GM12878 (cell line): ENCODE measurements around the gene NCBP3. TPM values are rescaled to one million over a fixed set of nuclear protein-coding genes. Genes with fewer than 3 reads are reported as not detected.

ENCODE experiments used
- ATAC-seq: fragments of 200-7000 bp; cut with Tn5 transposase; 3 replicates; pipeline ENCODE4 v1.9.1; 2020; ENCODE audit warnings: mild to moderate bottlenecking, moderate library complexity
- BruUV-seq: library from RNA; stranded (reverse); fragments of 400-500 nt; replicated peaks from 2 replicates; lab custom pipeline; 2021; lab: Mats Ljungman, UMichigan
- CTCF ChIA-PET: fragments of 300-600 bp; sonication (Branson Sonifier 250); formaldehyde crosslinking; extraction: SDS; loops from one replicate; lab custom pipeline; 2021; ENCODE audit warnings: inconsistent platforms; lab: Yijun Ruan, JAX
- POLR2A ChIA-PET: fragments of 350-600 bp; formaldehyde crosslinking; extraction: SDS; loops from one replicate; lab custom pipeline; 2021; ENCODE audit warnings: inconsistent platforms; lab: Charles Lee
- RAD21 ChIA-PET: fragments of 300-600 bp; sonication (Branson Sonifier 250); formaldehyde crosslinking; loops from one replicate; lab custom pipeline; 2023; ENCODE audit warnings: antibody characterized with exemption; ENCODE audit not compliant: unreplicated experiment; lab: Charles Lee
- SMC1A ChIA-PET: fragments of 300-600 bp; sonication (Branson Sonifier 250); formaldehyde crosslinking; loops from one replicate; lab custom pipeline; 2023; ENCODE audit not compliant: unreplicated experiment, uncharacterized antibody; lab: Charles Lee
- DNase-seq: peaks from one replicate; pipeline ENCODE4 v3.0.0-alpha.2; 2011; ENCODE audit warnings: low read depth, low spot score
- FAIRE-seq: peaks from 3 replicates; lab custom pipeline; 2011; peaks lifted over from hg19 to GRCh38; lab: Jason Lieb, UNC
- H2AFZ ChIP-seq: 2 replicates; pipeline ENCODE4 v1.6.0; 2011; ENCODE audit warnings: low read depth, low read length, control low read depth; ENCODE audit not compliant: control insufficient read depth
- H3K27ac ChIP-seq: 2 replicates; pipeline ENCODE4 v1.5.1; 2011; ENCODE audit warnings: control low read depth; ENCODE audit not compliant: control insufficient read depth, insufficient read depth
- H3K27me3 ChIP-seq, 2 experiments: replicated peaks in 1 of 2; 2 replicates each; pipeline versions ENCODE4 v1.6.0 to v1.6.1; 2011; ENCODE audit warnings: low read length in 1 of 2; ENCODE audit not compliant: control insufficient read depth in 2 of 2, insufficient read depth in 2 of 2
- H3K36me3 ChIP-seq, 2 experiments: 2 replicates each; pipeline ENCODE4 v1.5.1; 2011; ENCODE audit warnings: low read length in 1 of 2; ENCODE audit not compliant: control insufficient read depth in 2 of 2, insufficient read depth in 2 of 2
- H3K4me1 ChIP-seq: 2 replicates; pipeline ENCODE4 v1.6.1; 2011; ENCODE audit warnings: mild to moderate bottlenecking, low read length, moderate library complexity, mixed read lengths; ENCODE audit not compliant: control insufficient read depth, insufficient read depth
- H3K4me2 ChIP-seq: 2 replicates; pipeline ENCODE4 v1.6.0; 2011; ENCODE audit warnings: control low read depth; ENCODE audit not compliant: control insufficient read depth, insufficient read depth
- H3K4me3 ChIP-seq: fragments of 200-600 bp; sonication (generic); 2 replicates; pipeline ENCODE4 v1.5.1; 2016
- H3K79me2 ChIP-seq: 2 replicates; pipeline ENCODE4 v1.6.0; 2011; ENCODE audit warnings: low read length; ENCODE audit not compliant: control insufficient read depth, insufficient read depth
- H3K9ac ChIP-seq: 2 replicates; pipeline ENCODE4 v1.8.0; 2011; ENCODE audit warnings: low read length, control low read depth, mixed read lengths; ENCODE audit not compliant: control insufficient read depth, insufficient read depth
- H3K9me3 ChIP-seq: replicated peaks from 3 replicates; pipeline ENCODE4 v1.5.1; 2011; ENCODE audit warnings: mild to moderate bottlenecking, low read length; ENCODE audit not compliant: control insufficient read depth, insufficient read depth
- H4K20me1 ChIP-seq: 2 replicates; pipeline ENCODE4 v1.6.0; 2011; ENCODE audit not compliant: control insufficient read depth, insufficient read depth
- ASH2L ChIP-seq: fragments of 300-600, 200-600 bp; sonication (generic); IDR thresholded peaks from 2 replicates; pipeline ENCODE4 v1.6.1; 2017; ENCODE audit warnings: low read depth, mild to moderate bottlenecking, borderline replicate concordance
- CEBPZ ChIP-seq: fragments of 150-350 bp; IDR thresholded peaks from 2 replicates; pipeline ENCODE4 v1.6.1; 2016; ENCODE audit warnings: low read depth, low read length
- HCFC1 ChIP-seq: fragments of 150-350 bp; IDR thresholded peaks from 2 replicates; pipeline ENCODE4 v1.6.1; 2014; ENCODE audit warnings: low read length
- KAT2A ChIP-seq: conservative IDR thresholded peaks from 2 replicates; pipeline ENCODE4 v1.6.1; 2011; ENCODE audit warnings: low read depth, low read length; ENCODE audit not compliant: control insufficient read depth
- MLLT1 ChIP-seq: fragments of 450-650 bp; IDR thresholded peaks from 2 replicates; pipeline ENCODE4 v1.6.1; 2016; ENCODE audit warnings: mild to moderate bottlenecking
- RFX5 ChIP-seq: IDR thresholded peaks from 2 replicates; pipeline ENCODE4 v1.6.1; 2011; ENCODE audit warnings: low read depth, low read length, improper control_type of control experiment
- RUNX3 ChIP-seq: IDR thresholded peaks from 2 replicates; pipeline ENCODE4 v1.6.1; 2012; ENCODE audit warnings: low read length, inconsistent platforms
- SMARCA5 ChIP-seq: fragments of 450-650 bp; IDR thresholded peaks from 2 replicates; pipeline ENCODE4 v1.6.1; 2017; ENCODE audit warnings: mild to moderate bottlenecking
- STAT3 ChIP-seq: IDR thresholded peaks from 2 replicates; pipeline ENCODE4 v1.6.1; 2011; ENCODE audit warnings: low read depth, low read length, improper control_type of control experiment
- YBX1 ChIP-seq: fragments of 450-650 bp; IDR thresholded peaks from 2 replicates; pipeline ENCODE4 v1.6.1; 2016; ENCODE audit warnings: antibody characterized with exemption
- ZNF24 ChIP-seq: fragments of 450-650 bp; IDR thresholded peaks from 2 replicates; pipeline ENCODE4 v1.6.1; 2017; ENCODE audit warnings: antibody characterized with exemption, mild to moderate bottlenecking
- WGBS: methylation state at CpG from one replicate; pipeline ENCODE4 v1.1.6; 2016; ENCODE audit warnings: low lambda C conversion rate; ENCODE audit not compliant: insufficient replicate concordance, insufficient coverage; ENCODE audit errors: missing lambda C conversion rate; 5-methylcytosine and 5-hydroxymethylcytosine counted together
- in situ Hi-C: fragments of 300-500 bp; cut with MboI; formaldehyde crosslinking; loops from 9 replicates; pipeline ENCODE4 v1.14.3; 2018; ENCODE audit warnings: mixed read lengths
- intact Hi-C: fragments of 100-400 bp; cut with micrococcal nuclease; formaldehyde crosslinking; loops from one replicate; pipeline ENCODE4 v1.14.2; 2022; ENCODE audit not compliant: unreplicated experiment
- polyA plus RNA-seq, 11 experiments: library from polyadenylated mRNA; depleted of rRNA in 4 of 11; unstranded in 6 of 11; stranded (reverse) in 5 of 11; fragments of >200 nt; fragmentation: Nextera tagmentation in 4 of 11; fragmentation: Illumina TruSeq in 1 of 11; extraction: Ambion mirVana in 4 of 11; extraction: Trizol in 1 of 11; gene quantifications; 1 replicate in 1 of 11; 2 replicates in 10 of 11; pipeline versions ENCODE4 v1.2.1 to v1.2.3, GENCODE V29; 2011 to 2016; ENCODE audit warnings: inconsistent platforms in 2 of 11, missing spikeins in 2 of 11, low read depth in 1 of 11
- total RNA-seq, 4 experiments: library from RNA; depleted of rRNA in 3 of 4; stranded (reverse); fragments of >200 nt in 3 of 4; fragmentation: Illumina TruSeq in 1 of 4; extraction: Trizol in 1 of 4; gene quantifications; 2 replicates each; pipeline versions ENCODE4 v1.2.1 to v1.2.3, GENCODE V29; 2013 to 2021

The NCBP3 gene
- total and polyA plus RNA-seq, 10 of the 15 experiments (the other 5 are each of a cell fraction or from before 2014, with no cell fraction given) = 5.2 to 32.0 (median 23.2) TPM

- no peak for TF ChIP-seq MLLT1
- no peak for TF ChIP-seq STAT3
Observed at GRCh38 chr17:3799181-3799945, 46.7 kb downstream of the NCBP3 start (continued).

GRCh38 chr17:3798273-3799180, 47.5 kb downstream of the NCBP3 start:
- no peaks in the 10 kb centered on the region for H3K27me3 ChIP-seq
- H3K9me3 ChIP-seq = no peaks in the 10 kb centered on the region
- no peak overlapping the region for H2AFZ ChIP-seq
- no peak overlapping the region for H3K9ac ChIP-seq
- no TSS peak for BruUV-seq
- no peak overlapping the region; the same call in 1 of the 2 replicates for H3K27ac ChIP-seq
- FAIRE-seq = peak; percentile 7
- H3K4me2 ChIP-seq = peak overlapping the region; percentile 22; the same call in 1 of the 2 replicates
- no peaks in the 10 kb centered on the region for H4K20me1 ChIP-seq
- POLR2A ChIA-PET = no interaction called here
- RAD21 ChIA-PET = no interaction called here
- peak; percentile 17 for ATAC-seq
- DNase-seq = no peak
- CTCF ChIA-PET = interaction anchor here (0.7 to 1.3 kb wide), 2 partner anchors 63 to 66 kb away, joined by 3 read pairs; no protein-coding TSS in a partner anchor
- SMC1A ChIA-PET = no interaction called here
- H3K4me3 ChIP-seq = no peak overlapping the region
- in situ Hi-C loops = no loop called here
- H3K36me3 ChIP-seq = no peaks in the 10 kb centered on the region
- H3K79me2 ChIP-seq = no peaks in the 10 kb centered on the region
- 42% methylated on average over 14 of the region's 15 CpGs for WGBS
- intact Hi-C loops = loop anchor here (5.0 kb wide), 1 partner anchor 61 kb away; no protein-coding TSS in a partner anchor
- peaks cover 49% of the 10 kb centered on the region for H3K4me1 ChIP-seq
- no peak for TF ChIP-seq YBX1
- no peak for TF ChIP-seq HCFC1
- peak; percentile 56 for TF ChIP-seq RUNX3
- no peak for TF ChIP-seq RFX5
- no peak for TF ChIP-seq CEBPZ
- TF ChIP-seq SMARCA5 = no peak
- no peak for TF ChIP-seq ASH2L
- TF ChIP-seq ZNF24 = no peak
- no peak for TF ChIP-seq KAT2A
